GM23338 (cell line): ENCODE data around the gene MIPEP. TPM values are rescaled to one million over a fixed set of nuclear protein-coding genes. Genes with fewer than 3 reads are reported as not detected.

Source experiments
- ATAC-seq: fragments of 200-7000 bp; cut with Tn5 transposase; 3 replicates; pipeline ENCODE4 v1.9.1; 2020
- DNase-seq: peaks from one replicate; pipeline ENCODE4 v3.0.0-alpha.2; 2015; ENCODE audit warnings: low spot score
- H2AFZ ChIP-seq: fragments of 200-600 bp; sonication (generic); 2 replicates; pipeline ENCODE4 v1.8.0; 2016; ENCODE audit warnings: antibody characterized with exemption, mild to moderate bottlenecking, moderate library complexity
- H3F3A ChIP-seq: fragments of 200-600 bp; sonication (generic); replicated peaks from 2 replicates; pipeline ENCODE4 v1.8.0; 2017; ENCODE audit warnings: antibody characterized with exemption, mixed run types, low read depth
- H3K27ac ChIP-seq: fragments of 200-600 bp; sonication (generic); 2 replicates; pipeline ENCODE4 v1.6.1; 2016; ENCODE audit warnings: low read depth
- H3K27me3 ChIP-seq: fragments of 200-600 bp; sonication (generic); 2 replicates; pipeline ENCODE4 v1.8.0; 2016; ENCODE audit warnings: mild to moderate bottlenecking, mixed run types, moderate library complexity; ENCODE audit not compliant: insufficient read depth
- H3K36me3 ChIP-seq: fragments of 200-600 bp; sonication (generic); 2 replicates; pipeline ENCODE4 v1.8.0; 2016; ENCODE audit warnings: mild to moderate bottlenecking; ENCODE audit not compliant: insufficient read depth
- H3K4me1 ChIP-seq: fragments of 200-600 bp; sonication (generic); 2 replicates; pipeline ENCODE4 v1.8.0; 2016; ENCODE audit warnings: mild to moderate bottlenecking, moderate library complexity; ENCODE audit not compliant: insufficient read depth
- H3K4me2 ChIP-seq: fragments of 200-600 bp; sonication (generic); 2 replicates; pipeline ENCODE4 v1.7.1; 2017; ENCODE audit warnings: mixed run types
- H3K4me3 ChIP-seq: fragments of 200-600 bp; sonication (generic); 2 replicates; pipeline ENCODE4 v1.6.1; 2016; ENCODE audit warnings: mixed run types
- H3K79me2 ChIP-seq: fragments of 200-600 bp; sonication (generic); replicated peaks from 2 replicates; pipeline ENCODE4 v1.8.0; 2017; ENCODE audit warnings: mild to moderate bottlenecking; ENCODE audit not compliant: insufficient read depth
- H3K9me2 ChIP-seq: fragments of 200-600 bp; sonication (generic); 2 replicates; pipeline ENCODE4 v1.8.0; 2017; ENCODE audit not compliant: insufficient read depth
- H4K20me1 ChIP-seq: fragments of 200-600 bp; sonication (generic); replicated peaks from 2 replicates; pipeline ENCODE4 v1.8.0; 2017; ENCODE audit warnings: mild to moderate bottlenecking; ENCODE audit not compliant: insufficient read depth
- H3K27ac Mint-ChIP-seq: 2 replicates; pipeline ENCODE4 v1.8.0; 2020; ENCODE audit warnings: inconsistent platforms, mild to moderate bottlenecking, moderate library complexity, mixed read lengths
- H3K27me3 Mint-ChIP-seq: 3 replicates; pipeline ENCODE4 v1.8.0; 2022; ENCODE audit warnings: low read depth, mild to moderate bottlenecking, moderate library complexity, mixed read lengths, inconsistent platforms; ENCODE audit not compliant: insufficient read depth, poor library complexity
- H3K36me3 Mint-ChIP-seq: 3 replicates; pipeline ENCODE4 v1.8.0; 2021; ENCODE audit warnings: low read depth, mild to moderate bottlenecking, inconsistent platforms, moderate library complexity, mixed read lengths
- H3K4me1 Mint-ChIP-seq: 3 replicates; pipeline ENCODE4 v1.8.0; 2020; ENCODE audit warnings: mild to moderate bottlenecking, inconsistent platforms, mixed read lengths
- H3K4me3 Mint-ChIP-seq: 3 replicates; pipeline ENCODE4 v1.8.0; 2021; ENCODE audit warnings: moderate library complexity, mild to moderate bottlenecking, inconsistent platforms, mixed read lengths
- H3K9me3 Mint-ChIP-seq: 3 replicates; pipeline ENCODE4 v1.8.0; 2020; ENCODE audit warnings: moderate library complexity, mild to moderate bottlenecking, inconsistent platforms, mixed read lengths
- CREB1 ChIP-seq: fragments of 250-450 bp; sonication (Bioruptor Pico); IDR thresholded peaks from 2 replicates; pipeline ENCODE4 v1.5.0; 2020; ENCODE audit warnings: low read depth, mild to moderate bottlenecking, moderate library complexity
- EZH2 ChIP-seq: fragments of 200-600 bp; sonication (generic); IDR thresholded peaks from one replicate; pipeline ENCODE4 v1.8.0; 2017; ENCODE audit warnings: antibody characterized with exemption, mild to moderate bottlenecking, low read depth; ENCODE audit not compliant: unreplicated experiment
- EZH2phosphoT487 ChIP-seq: fragments of 200-600 bp; sonication (generic); IDR thresholded peaks from one replicate; pipeline ENCODE4 v1.8.1; 2018; ENCODE audit warnings: antibody characterized with exemption; ENCODE audit not compliant: unreplicated experiment
- JUNB ChIP-seq: IDR thresholded peaks from one replicate; pipeline ENCODE4 v1.6.1; 2016; ENCODE audit warnings: antibody characterized with exemption; ENCODE audit not compliant: unreplicated experiment
- NANOG ChIP-seq: IDR thresholded peaks from 2 replicates; pipeline ENCODE4 v1.6.1; 2016; ENCODE audit warnings: antibody characterized with exemption, borderline replicate concordance
- POLR2AphosphoS5 ChIP-seq: IDR thresholded peaks from 2 replicates; pipeline ENCODE4 v1.6.1; 2016; ENCODE audit warnings: antibody characterized with exemption, low read depth
- STAT1 ChIP-seq: IDR thresholded peaks from one replicate; pipeline ENCODE4 v1.6.1; 2016; ENCODE audit warnings: antibody characterized with exemption; ENCODE audit not compliant: unreplicated experiment
- ZNF114 ChIP-seq: fragments of 250-450 bp; sonication (Bioruptor Pico); IDR thresholded peaks from 2 replicates; pipeline ENCODE4 v1.5.0; 2020; ENCODE audit warnings: mild to moderate bottlenecking, moderate library complexity
- ZNF331 ChIP-seq: fragments of 250-450 bp; sonication (Bioruptor Pico); IDR thresholded peaks from 2 replicates; pipeline ENCODE4 v1.5.0; 2020; ENCODE audit warnings: low read depth, mild to moderate bottlenecking, moderate library complexity
- polyA plus RNA-seq: library from polyadenylated mRNA; unstranded; fragments of >200 nt; fragmentation: Nextera tagmentation; extraction: Ambion mirVana; gene quantifications from 2 replicates; pipeline ENCODE4 v1.2.1, GENCODE V29; 2016
- total RNA-seq: library from RNA; depleted of rRNA; stranded (reverse); fragments of >200 nt; shearing (Covaris generic); gene quantifications from 2 replicates; pipeline ENCODE4 v1.2.3, GENCODE V29; 2014
- TF ChIP-seq, protein P1 (sequence below): IDR thresholded peaks from 2 replicates; pipeline ENCODE4 v1.6.1; 2016; ENCODE audit warnings: antibody characterized with exemption
- TF ChIP-seq, protein P2 (sequence below): fragments of 250-450 bp; sonication (Bioruptor Pico); IDR thresholded peaks from 2 replicates; pipeline ENCODE4 v1.5.0; 2020; ENCODE audit warnings: mild to moderate bottlenecking, moderate library complexity
- TF ChIP-seq, protein P3 (sequence below), 2 experiments: fragments of 200-600 bp in 1 of 2; sonication (generic) in 1 of 2; conservative IDR thresholded peaks; 2 replicates each; pipeline versions ENCODE4 v1.5.1 to v1.6.1; 2016 to 2017; ENCODE audit warnings: antibody characterized with exemption in 2 of 2, low read depth in 2 of 2, mild to moderate bottlenecking in 2 of 2, moderate library complexity in 1 of 2

The MIPEP gene
- total and polyA plus RNA-seq, 2 experiments from 2014 or later, result 20.8 to 22.5 TPM

DNA sequence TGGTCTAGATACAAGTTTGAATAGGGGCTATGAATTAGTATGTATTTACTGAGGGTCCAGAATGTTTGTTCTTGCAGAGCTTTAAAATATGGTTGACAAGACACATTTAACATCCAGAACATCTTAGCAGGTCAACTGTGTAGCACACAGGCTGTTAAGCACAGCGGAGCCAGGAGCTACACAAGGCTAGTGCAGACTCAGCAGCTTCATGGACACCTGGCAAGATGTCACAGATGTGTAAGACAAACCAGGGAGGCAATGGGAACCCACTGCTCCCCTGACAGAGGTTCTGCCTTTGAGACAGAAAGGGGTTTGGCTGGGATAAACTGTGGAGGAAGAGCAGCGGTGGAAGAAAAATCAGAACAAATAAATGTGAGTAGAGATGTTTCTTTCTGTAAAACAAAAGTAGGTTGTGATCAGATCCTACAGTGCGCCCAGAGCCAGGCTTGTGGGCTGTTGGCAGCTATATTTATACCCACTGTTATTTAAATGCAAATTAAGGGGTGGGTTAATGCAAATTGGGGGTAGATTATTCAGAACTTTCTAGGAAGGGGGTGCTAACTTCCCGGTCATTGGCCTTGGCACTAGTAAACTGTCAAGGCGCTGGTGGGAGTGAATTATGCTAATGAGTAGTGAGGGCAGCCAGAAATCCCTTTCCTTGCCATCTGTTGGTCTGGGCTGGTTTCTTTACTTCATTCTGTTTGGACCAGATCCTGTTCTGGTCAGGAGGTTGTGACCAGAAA is 33.0 kb downstream of the MIPEP start (continued):
- TF ChIP-seq JUNB (no peak), STAT1 (no peak), CREB1 (CRISPR knock-in tag) (no peak), NANOG (no peak), EZH2phosphoT487 (no peak), POLR2AphosphoS5 (no peak), ZNF331 (no peak)
- TF ChIP-seq, protein P1, sequence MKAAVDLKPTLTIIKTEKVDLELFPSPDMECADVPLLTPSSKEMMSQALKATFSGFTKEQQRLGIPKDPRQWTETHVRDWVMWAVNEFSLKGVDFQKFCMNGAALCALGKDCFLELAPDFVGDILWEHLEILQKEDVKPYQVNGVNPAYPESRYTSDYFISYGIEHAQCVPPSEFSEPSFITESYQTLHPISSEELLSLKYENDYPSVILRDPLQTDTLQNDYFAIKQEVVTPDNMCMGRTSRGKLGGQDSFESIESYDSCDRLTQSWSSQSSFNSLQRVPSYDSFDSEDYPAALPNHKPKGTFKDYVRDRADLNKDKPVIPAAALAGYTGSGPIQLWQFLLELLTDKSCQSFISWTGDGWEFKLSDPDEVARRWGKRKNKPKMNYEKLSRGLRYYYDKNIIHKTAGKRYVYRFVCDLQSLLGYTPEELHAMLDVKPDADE, result no peak

DNA sequence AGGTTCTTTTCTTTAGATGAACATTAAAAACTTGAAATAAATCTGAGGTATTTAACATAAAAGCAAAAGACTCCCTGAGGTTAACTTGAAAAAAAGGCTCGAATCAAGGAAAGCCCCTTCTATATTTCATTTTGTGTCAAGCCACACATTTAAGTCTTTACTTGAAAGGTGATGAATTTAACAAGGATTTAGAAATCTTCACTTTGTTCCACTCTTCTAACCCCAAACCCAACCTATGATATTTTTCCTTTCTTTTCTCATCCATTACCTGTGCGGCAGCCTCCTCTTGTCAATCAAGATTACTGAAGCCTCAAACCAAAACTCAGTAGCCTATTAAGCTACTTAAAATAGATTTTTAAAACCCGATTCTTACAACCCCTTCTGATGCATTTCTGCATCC is 33.8 kb downstream of the MIPEP start:
- DNase-seq, result no peak
- Histone ChIP-seq H3F3A (no peaks in the 10 kb centered on the region), H3K79me2 (no peaks in the 10 kb centered on the region), H3K9me2 (0 out of 2 replicates have a peak, but pooled peaks cover 2% of the 10 kb centered on the region), H3K27me3 (no peaks in the 10 kb centered on the region), H3K4me1 (no peaks in the 10 kb centered on the region), H3K4me2 (no peak overlapping the region), H4K20me1 (no peaks in the 10 kb centered on the region), H3K27ac (no peak overlapping the region), H2AFZ (no peak overlapping the region), H3K4me3 (no peak overlapping the region), H3K36me3 (no peaks in the 10 kb centered on the region)
- Mint-ChIP-seq H3K27me3 (peaks cover 2% of the 10 kb centered on the region), H3K27ac (no peak overlapping the region), H3K4me3 (no peak overlapping the region), H3K36me3 (peaks cover 5% of the 10 kb centered on the region; the same call in 2 of the 3 replicates), H3K4me1 (peaks cover 8% of the 10 kb centered on the region), H3K9me3 (no peaks in the 10 kb centered on the region)
- no peak for TF ChIP-seq ZNF331
- no peak for TF ChIP-seq STAT1
- TF ChIP-seq ZNF114 (CRISPR knock-in tag), result no peak
- TF ChIP-seq NANOG, result no peak
- ATAC-seq, result no peak

DNA sequence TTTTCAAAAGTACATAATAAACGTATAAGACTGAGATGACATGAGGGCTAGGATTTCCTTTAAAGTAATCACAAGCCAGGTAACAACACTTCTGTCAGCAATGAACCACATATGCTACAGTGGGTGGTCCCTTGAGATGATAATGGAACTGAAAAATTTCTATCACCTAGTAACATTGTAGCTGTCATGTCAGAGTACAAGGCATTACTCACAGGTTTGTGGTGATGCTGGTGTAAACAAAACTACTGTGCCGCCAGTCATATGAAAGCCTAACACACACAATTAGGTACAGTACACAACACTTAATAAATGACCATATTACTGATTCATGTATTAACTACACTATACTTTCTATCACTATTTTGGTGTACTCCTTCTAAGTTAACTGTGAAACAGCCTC is 36.8 kb downstream of the MIPEP start:
- no peaks in the 10 kb centered on the region for H3K79me2 ChIP-seq
- no peak overlapping the region for H3K4me3 ChIP-seq
- no peaks in the 10 kb centered on the region for H3K4me1 ChIP-seq
- H4K20me1 ChIP-seq, result no peaks in the 10 kb centered on the region
- no peaks in the 10 kb centered on the region for H3K27me3 ChIP-seq
- H3K9me3 Mint-ChIP-seq, result no peaks in the 10 kb centered on the region
- H3F3A ChIP-seq, result no peaks in the 10 kb centered on the region
- H3K27me3 Mint-ChIP-seq, result peaks cover 2% of the 10 kb centered on the region
- H3K36me3 ChIP-seq, result no peaks in the 10 kb centered on the region
- H3K27ac ChIP-seq, result no peak overlapping the region
- ATAC-seq (no peak), DNase-seq (no peak)
- no peak overlapping the region for H3K4me3 Mint-ChIP-seq
- 0 out of 2 replicates have a peak, but pooled peaks cover 2% of the 10 kb centered on the region for H3K9me2 ChIP-seq
- no peak overlapping the region for H3K27ac Mint-ChIP-seq
- no peak overlapping the region for H2AFZ ChIP-seq
- H3K4me1 Mint-ChIP-seq, result peaks cover 8% of the 10 kb centered on the region
- H3K36me3 Mint-ChIP-seq, result peaks cover 5% of the 10 kb centered on the region; the same call in 2 of the 3 replicates
- no peak overlapping the region for H3K4me2 ChIP-seq
- TF ChIP-seq EZH2, result no peak
- no peak for TF ChIP-seq STAT1
- TF ChIP-seq, protein P2, sequence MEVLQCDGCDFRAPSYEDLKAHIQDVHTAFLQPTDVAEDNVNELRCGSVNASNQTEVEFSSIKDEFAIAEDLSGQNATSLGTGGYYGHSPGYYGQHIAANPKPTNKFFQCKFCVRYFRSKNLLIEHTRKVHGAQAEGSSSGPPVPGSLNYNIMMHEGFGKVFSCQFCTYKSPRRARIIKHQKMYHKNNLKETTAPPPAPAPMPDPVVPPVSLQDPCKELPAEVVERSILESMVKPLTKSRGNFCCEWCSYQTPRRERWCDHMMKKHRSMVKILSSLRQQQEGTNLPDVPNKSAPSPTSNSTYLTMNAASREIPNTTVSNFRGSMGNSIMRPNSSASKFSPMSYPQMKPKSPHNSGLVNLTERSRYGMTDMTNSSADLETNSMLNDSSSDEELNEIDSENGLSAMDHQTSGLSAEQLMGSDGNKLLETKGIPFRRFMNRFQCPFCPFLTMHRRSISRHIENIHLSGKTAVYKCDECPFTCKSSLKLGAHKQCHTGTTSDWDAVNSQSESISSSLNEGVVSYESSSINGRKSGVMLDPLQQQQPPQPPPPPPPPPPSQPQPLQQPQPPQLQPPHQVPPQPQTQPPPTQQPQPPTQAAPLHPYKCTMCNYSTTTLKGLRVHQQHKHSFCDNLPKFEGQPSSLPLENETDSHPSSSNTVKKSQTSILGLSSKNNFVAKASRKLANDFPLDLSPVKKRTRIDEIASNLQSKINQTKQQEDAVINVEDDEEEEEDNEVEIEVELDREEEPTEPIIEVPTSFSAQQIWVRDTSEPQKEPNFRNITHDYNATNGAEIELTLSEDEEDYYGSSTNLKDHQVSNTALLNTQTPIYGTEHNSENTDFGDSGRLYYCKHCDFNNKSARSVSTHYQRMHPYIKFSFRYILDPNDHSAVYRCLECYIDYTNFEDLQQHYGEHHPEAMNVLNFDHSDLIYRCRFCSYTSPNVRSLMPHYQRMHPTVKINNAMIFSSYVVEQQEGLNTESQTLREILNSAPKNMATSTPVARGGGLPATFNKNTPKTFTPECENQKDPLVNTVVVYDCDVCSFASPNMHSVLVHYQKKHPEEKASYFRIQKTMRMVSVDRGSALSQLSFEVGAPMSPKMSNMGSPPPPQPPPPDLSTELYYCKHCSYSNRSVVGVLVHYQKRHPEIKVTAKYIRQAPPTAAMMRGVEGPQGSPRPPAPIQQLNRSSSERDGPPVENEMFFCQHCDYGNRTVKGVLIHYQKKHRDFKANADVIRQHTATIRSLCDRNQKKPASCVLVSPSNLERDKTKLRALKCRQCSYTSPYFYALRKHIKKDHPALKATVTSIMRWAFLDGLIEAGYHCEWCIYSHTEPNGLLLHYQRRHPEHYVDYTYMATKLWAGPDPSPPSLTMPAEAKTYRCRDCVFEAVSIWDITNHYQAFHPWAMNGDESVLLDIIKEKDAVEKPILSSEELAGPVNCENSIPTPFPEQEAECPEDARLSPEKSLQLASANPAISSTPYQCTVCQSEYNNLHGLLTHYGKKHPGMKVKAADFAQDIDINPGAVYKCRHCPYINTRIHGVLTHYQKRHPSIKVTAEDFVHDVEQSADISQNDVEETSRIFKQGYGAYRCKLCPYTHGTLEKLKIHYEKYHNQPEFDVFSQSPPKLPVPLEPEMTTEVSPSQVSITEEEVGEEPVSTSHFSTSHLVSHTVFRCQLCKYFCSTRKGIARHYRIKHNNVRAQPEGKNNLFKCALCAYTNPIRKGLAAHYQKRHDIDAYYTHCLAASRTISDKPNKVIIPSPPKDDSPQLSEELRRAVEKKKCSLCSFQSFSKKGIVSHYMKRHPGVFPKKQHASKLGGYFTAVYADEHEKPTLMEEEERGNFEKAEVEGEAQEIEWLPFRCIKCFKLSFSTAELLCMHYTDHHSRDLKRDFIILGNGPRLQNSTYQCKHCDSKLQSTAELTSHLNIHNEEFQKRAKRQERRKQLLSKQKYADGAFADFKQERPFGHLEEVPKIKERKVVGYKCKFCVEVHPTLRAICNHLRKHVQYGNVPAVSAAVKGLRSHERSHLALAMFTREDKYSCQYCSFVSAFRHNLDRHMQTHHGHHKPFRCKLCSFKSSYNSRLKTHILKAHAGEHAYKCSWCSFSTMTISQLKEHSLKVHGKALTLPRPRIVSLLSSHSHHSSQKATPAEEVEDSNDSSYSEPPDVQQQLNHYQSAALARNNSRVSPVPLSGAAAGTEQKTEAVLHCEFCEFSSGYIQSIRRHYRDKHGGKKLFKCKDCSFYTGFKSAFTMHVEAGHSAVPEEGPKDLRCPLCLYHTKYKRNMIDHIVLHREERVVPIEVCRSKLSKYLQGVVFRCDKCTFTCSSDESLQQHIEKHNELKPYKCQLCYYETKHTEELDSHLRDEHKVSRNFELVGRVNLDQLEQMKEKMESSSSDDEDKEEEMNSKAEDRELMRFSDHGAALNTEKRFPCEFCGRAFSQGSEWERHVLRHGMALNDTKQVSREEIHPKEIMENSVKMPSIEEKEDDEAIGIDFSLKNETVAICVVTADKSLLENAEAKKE (CRISPR knock-in tag), result no peak
- TF ChIP-seq, protein P3, sequence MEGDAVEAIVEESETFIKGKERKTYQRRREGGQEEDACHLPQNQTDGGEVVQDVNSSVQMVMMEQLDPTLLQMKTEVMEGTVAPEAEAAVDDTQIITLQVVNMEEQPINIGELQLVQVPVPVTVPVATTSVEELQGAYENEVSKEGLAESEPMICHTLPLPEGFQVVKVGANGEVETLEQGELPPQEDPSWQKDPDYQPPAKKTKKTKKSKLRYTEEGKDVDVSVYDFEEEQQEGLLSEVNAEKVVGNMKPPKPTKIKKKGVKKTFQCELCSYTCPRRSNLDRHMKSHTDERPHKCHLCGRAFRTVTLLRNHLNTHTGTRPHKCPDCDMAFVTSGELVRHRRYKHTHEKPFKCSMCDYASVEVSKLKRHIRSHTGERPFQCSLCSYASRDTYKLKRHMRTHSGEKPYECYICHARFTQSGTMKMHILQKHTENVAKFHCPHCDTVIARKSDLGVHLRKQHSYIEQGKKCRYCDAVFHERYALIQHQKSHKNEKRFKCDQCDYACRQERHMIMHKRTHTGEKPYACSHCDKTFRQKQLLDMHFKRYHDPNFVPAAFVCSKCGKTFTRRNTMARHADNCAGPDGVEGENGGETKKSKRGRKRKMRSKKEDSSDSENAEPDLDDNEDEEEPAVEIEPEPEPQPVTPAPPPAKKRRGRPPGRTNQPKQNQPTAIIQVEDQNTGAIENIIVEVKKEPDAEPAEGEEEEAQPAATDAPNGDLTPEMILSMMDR (conservative IDR thresholded peaks at IDR 0.05; ENCODE audit: low read depth in 2 of 2), result no peak
